ENCODE results near the gene SLC9C2. TPM values are rescaled to one million over a fixed set of nuclear protein-coding genes. Genes with fewer than 3 reads are reported as not detected.
"Not testable (repeated sequence)": the region's sequence is repeated elsewhere in the genome, so short reads cannot be mapped to it uniquely, and the experiment has no call there.

Gene SLC9C2
- total RNA-seq, 1 donor from 2014 or later = 1.2 TPM

- Mint-ChIP-seq H3K9me3 (peaks cover 5% of the 10 kb centered on the region), H3K27me3 (ENCODE audit: low read depth) (no peaks in the 10 kb centered on the region), H3K4me3 (peak overlapping the region; percentile 92), H3K4me1 (peaks cover 48% of the 10 kb centered on the region), H3K36me3 (peaks cover 16% of the 10 kb centered on the region), H3K27ac (peak overlapping the region; percentile 89)
- TF ChIP-seq, protein P1, sequence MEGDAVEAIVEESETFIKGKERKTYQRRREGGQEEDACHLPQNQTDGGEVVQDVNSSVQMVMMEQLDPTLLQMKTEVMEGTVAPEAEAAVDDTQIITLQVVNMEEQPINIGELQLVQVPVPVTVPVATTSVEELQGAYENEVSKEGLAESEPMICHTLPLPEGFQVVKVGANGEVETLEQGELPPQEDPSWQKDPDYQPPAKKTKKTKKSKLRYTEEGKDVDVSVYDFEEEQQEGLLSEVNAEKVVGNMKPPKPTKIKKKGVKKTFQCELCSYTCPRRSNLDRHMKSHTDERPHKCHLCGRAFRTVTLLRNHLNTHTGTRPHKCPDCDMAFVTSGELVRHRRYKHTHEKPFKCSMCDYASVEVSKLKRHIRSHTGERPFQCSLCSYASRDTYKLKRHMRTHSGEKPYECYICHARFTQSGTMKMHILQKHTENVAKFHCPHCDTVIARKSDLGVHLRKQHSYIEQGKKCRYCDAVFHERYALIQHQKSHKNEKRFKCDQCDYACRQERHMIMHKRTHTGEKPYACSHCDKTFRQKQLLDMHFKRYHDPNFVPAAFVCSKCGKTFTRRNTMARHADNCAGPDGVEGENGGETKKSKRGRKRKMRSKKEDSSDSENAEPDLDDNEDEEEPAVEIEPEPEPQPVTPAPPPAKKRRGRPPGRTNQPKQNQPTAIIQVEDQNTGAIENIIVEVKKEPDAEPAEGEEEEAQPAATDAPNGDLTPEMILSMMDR (IDR thresholded peaks at IDR 0.05; ENCODE audit: unreplicated experiment) = no peak
- peak; percentile 72 to 83 for DNase-seq (ENCODE audit: low spot score in 2 of 2, unreplicated experiment in 2 of 2)
Observed at GRCh38 chr1:173476665-173477285, 126.1 kb downstream of the SLC9C2 start.

GRCh38 chr1:173476197-173476664 is 126.6 kb downstream of the SLC9C2 start:
- Mint-ChIP-seq H3K9me3 (peaks cover 10% of the 10 kb centered on the region), H3K4me3 (peak overlapping the region; percentile 78), H3K27ac (peak overlapping the region; percentile 19), H3K36me3 (peaks cover 16% of the 10 kb centered on the region), H3K4me1 (peaks cover 48% of the 10 kb centered on the region), H3K27me3 (ENCODE audit: low read depth) (no peaks in the 10 kb centered on the region)
- TF ChIP-seq, protein P1 (IDR thresholded peaks at IDR 0.05; ENCODE audit: unreplicated experiment) = no peak
- no peak for DNase-seq (ENCODE audit: low spot score in 2 of 2, unreplicated experiment in 2 of 2)

DNA sequence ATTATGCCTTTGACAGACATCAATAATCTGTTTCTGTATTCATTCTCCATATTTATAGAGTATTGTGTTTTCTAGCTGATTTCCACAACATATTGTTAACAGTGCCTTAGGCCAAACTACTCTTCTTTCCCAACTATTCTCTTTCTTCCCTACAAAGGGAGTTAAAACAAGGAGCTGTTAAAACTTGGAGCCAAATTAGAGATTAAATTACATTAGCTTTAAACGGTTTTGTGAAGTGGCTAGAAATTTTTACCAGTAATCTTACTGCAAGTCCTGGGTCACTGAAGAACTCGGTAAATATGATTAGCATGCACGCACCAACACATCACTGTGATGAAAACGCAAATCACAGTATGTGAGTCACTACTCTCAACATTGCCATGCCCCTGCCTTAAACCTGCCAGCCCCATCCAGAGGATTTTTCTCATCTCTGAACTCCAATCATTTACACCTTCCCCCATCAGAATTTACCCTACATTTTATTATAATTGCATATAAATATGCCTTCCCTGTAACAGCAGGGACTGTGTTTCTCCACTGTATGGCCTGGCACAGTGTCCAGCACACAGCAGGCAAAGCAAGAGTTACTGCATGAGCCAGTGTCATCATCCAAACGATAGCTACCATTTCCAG is 127.2 kb downstream of the SLC9C2 start:
- peak overlapping the region; percentile 78 for H3K4me3 Mint-ChIP-seq
- peaks cover 10% of the 10 kb centered on the region for H3K9me3 Mint-ChIP-seq
- no peaks in the 10 kb centered on the region for H3K27me3 Mint-ChIP-seq (ENCODE audit: low read depth)
- DNase-seq (ENCODE audit: low spot score in 2 of 2, unreplicated experiment in 2 of 2) = no peak
- TF ChIP-seq, protein P1 (IDR thresholded peaks at IDR 0.05; ENCODE audit: unreplicated experiment) = no peak
- peak overlapping the region; percentile 19 for H3K27ac Mint-ChIP-seq
- peaks cover 14% of the 10 kb centered on the region for H3K36me3 Mint-ChIP-seq
- peaks cover 48% of the 10 kb centered on the region for H3K4me1 Mint-ChIP-seq

- Mint-ChIP-seq H3K9me3 (peaks cover 15% of the 10 kb centered on the region), H3K4me1 (peaks cover 45% of the 10 kb centered on the region), H3K36me3 (peaks cover 19% of the 10 kb centered on the region), H3K4me3 (peak overlapping the region; percentile 48), H3K27ac (peak overlapping the region; percentile 78)
- not testable (repeated sequence) for DNase-seq (ENCODE audit: low spot score in 2 of 2, unreplicated experiment in 2 of 2); H3K27me3 Mint-ChIP-seq (ENCODE audit: low read depth)
Observed at GRCh38 chr1:173474780-173475421, 128.0 kb downstream of the SLC9C2 start.

DNA sequence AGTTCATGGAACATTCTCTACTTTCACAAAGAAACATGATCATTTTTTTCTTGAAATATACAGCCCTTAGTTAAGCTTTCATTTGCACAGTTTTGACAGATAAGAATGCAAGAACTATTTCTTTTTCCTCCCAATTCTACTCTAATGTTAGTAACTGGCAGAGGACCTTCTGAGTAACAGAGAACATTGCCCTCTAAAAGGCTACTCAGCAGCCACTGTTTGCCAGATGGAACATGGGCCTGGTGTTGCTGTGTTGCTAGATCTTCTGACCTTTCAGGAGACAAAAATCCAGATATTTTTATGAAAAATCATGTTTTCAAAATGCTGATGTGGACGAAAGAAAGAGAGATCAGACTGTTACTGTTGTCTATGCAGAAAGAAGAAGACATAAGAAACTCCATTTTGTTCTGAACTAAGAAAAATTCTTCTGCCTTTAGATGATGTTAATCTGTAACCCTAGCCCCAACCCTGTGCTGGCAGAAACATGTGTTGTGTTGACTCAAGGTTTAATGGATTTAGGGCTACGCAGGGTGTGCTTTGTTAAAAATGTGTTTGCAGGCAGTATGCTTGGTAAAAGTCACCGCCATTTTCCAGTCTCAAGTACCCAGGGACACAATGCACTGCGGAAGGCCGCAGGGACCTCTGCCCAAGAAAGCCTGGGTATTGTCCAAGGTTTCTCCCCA is 128.6 kb downstream of the SLC9C2 start:
- Mint-ChIP-seq H3K4me1 (peaks cover 38% of the 10 kb centered on the region), H3K36me3 (peaks cover 18% of the 10 kb centered on the region), H3K27me3 (ENCODE audit: low read depth) (no peaks in the 10 kb centered on the region), H3K9me3 (peaks cover 18% of the 10 kb centered on the region), H3K4me3 (peak overlapping the region; percentile 48), H3K27ac (peak overlapping the region; percentile 78)
- no peak for DNase-seq (ENCODE audit: low spot score in 2 of 2, unreplicated experiment in 2 of 2)
- TF ChIP-seq, protein P1 (IDR thresholded peaks at IDR 0.05; ENCODE audit: unreplicated experiment) = no peak

All from mesothelial cell of epicardium (in vitro differentiated cells).